Measurements from ENCODE around the gene DOK4.

DOK4 gene

GRCh38 chr16:57426356-57426755 lies 59.9 kb downstream of the DOK4 start:
- H3K36me3 ChIP-seq (ENCODE audit: control insufficient read depth, low read length) = peaks cover 33% of the 10 kb centered on the region
- TF ChIP-seq CTCF (IDR thresholded peaks at IDR 0.05; ENCODE audit: low read depth, low read length, poor library complexity, severe bottlenecking) (no peak), EZH2phosphoT487 (IDR thresholded peaks at IDR 0.05; ENCODE audit: borderline replicate concordance, low read length) (no peak)
- H3K9me3 ChIP-seq (ENCODE audit: control insufficient read depth, insufficient read depth, low read length) = no peaks in the 10 kb centered on the region
- peaks cover 10% of the 10 kb centered on the region; the same call in 1 of the 2 replicates for H3K4me1 ChIP-seq (ENCODE audit: control insufficient read depth, low read length)
- H3K4me3 ChIP-seq (ENCODE audit: low read length) = no peak overlapping the region
- no peaks in the 10 kb centered on the region for H3K9me2 ChIP-seq (replicated peaks; ENCODE audit: control insufficient read depth, low read length)
- H3K79me2 ChIP-seq (ENCODE audit: control insufficient read depth, low read length) = no peaks in the 10 kb centered on the region
- no peak overlapping the region for H3K4me2 ChIP-seq (ENCODE audit: low read length)
- H3K27me3 ChIP-seq (ENCODE audit: control insufficient read depth, low read length) = no peaks in the 10 kb centered on the region
- H4K20me1 ChIP-seq (ENCODE audit: control insufficient read depth, insufficient read depth, low read depth, low read length) = no peaks in the 10 kb centered on the region
- no peak overlapping the region for H3K27ac ChIP-seq (ENCODE audit: low read depth, low read length)
- H3F3A ChIP-seq (ENCODE audit: control insufficient read depth, insufficient read depth) = peaks cover 4% of the 10 kb centered on the region; the same call in 1 of the 2 replicates

GRCh38 chr16:57424583-57424982 lies 61.7 kb downstream of the DOK4 start:
- Histone ChIP-seq H3K79me2 (ENCODE audit: control insufficient read depth, low read length) (no peaks in the 10 kb centered on the region), H3K27me3 (ENCODE audit: control insufficient read depth, low read length) (no peaks in the 10 kb centered on the region), H3K9me2 (replicated peaks; ENCODE audit: control insufficient read depth, low read length) (no peaks in the 10 kb centered on the region), H3K36me3 (ENCODE audit: control insufficient read depth, low read length) (peaks cover 17% of the 10 kb centered on the region; the same call in 1 of the 2 replicates), H4K20me1 (ENCODE audit: control insufficient read depth, insufficient read depth, low read depth, low read length) (no peaks in the 10 kb centered on the region), H3K9me3 (ENCODE audit: control insufficient read depth, insufficient read depth, low read length) (no peaks in the 10 kb centered on the region), H3K4me1 (ENCODE audit: control insufficient read depth, low read length) (peaks cover 10% of the 10 kb centered on the region; the same call in 1 of the 2 replicates), H3K27ac (ENCODE audit: low read depth, low read length) (no peak overlapping the region), H3K4me2 (ENCODE audit: low read length) (no peak overlapping the region), H3K4me3 (ENCODE audit: low read length) (no peak overlapping the region), H3F3A (ENCODE audit: control insufficient read depth, insufficient read depth) (peaks cover 4% of the 10 kb centered on the region; the same call in 1 of the 2 replicates)
- no peak for TF ChIP-seq CTCF (IDR thresholded peaks at IDR 0.05; ENCODE audit: low read depth, low read length, poor library complexity, severe bottlenecking)
- no peak for TF ChIP-seq EZH2phosphoT487 (IDR thresholded peaks at IDR 0.05; ENCODE audit: borderline replicate concordance, low read length)

- Histone ChIP-seq H3K27me3 (ENCODE audit: control insufficient read depth, low read length) (no peaks in the 10 kb centered on the region), H3K4me3 (ENCODE audit: low read length) (no peak overlapping the region), H4K20me1 (ENCODE audit: control insufficient read depth, insufficient read depth, low read depth, low read length) (no peaks in the 10 kb centered on the region), H3K36me3 (ENCODE audit: control insufficient read depth, low read length) (peaks cover 6% of the 10 kb centered on the region; the same call in 1 of the 2 replicates), H3K4me2 (ENCODE audit: low read length) (no peak overlapping the region), H3K79me2 (ENCODE audit: control insufficient read depth, low read length) (no peaks in the 10 kb centered on the region), H3K4me1 (ENCODE audit: control insufficient read depth, low read length) (peaks cover 20% of the 10 kb centered on the region), H3F3A (ENCODE audit: control insufficient read depth, insufficient read depth) (peaks cover 4% of the 10 kb centered on the region; the same call in 1 of the 2 replicates), H3K9me2 (replicated peaks; ENCODE audit: control insufficient read depth, low read length) (no peaks in the 10 kb centered on the region), H3K27ac (ENCODE audit: low read depth, low read length) (no peak overlapping the region), H3K9me3 (ENCODE audit: control insufficient read depth, insufficient read depth, low read length) (no peaks in the 10 kb centered on the region)
- no peak for TF ChIP-seq EZH2phosphoT487 (IDR thresholded peaks at IDR 0.05; ENCODE audit: borderline replicate concordance, low read length)
- TF ChIP-seq CTCF (IDR thresholded peaks at IDR 0.05; ENCODE audit: low read depth, low read length, poor library complexity, severe bottlenecking) = no peak
Measured at GRCh38 chr16:57423152-57423551, 63.1 kb downstream of the DOK4 start.

Measured in DOHH2 (cell line).